Keratinocyte (primary cell): ENCODE data around the gene HOXD11. TPM values are rescaled to one million over a fixed set of nuclear protein-coding genes. Genes with fewer than 3 reads are reported as not detected.

Experiments used
- DNase-seq: peaks from one replicate; pipeline ENCODE4 v3.0.0-alpha.2; 2011; ENCODE audit warnings: low read depth, missing footprints, low spot score
- FAIRE-seq: peaks from 2 replicates; lab custom pipeline; 2011; peaks lifted over from hg19 to GRCh38; lab: Jason Lieb, UNC
- H2AFZ ChIP-seq: 2 replicates; pipeline ENCODE4 v1.6.0; 2012; ENCODE audit warnings: low read length, control low read depth, inconsistent platforms; ENCODE audit not compliant: control insufficient read depth
- H3K27ac ChIP-seq: 2 replicates; pipeline ENCODE4 v1.5.1; 2011; ENCODE audit warnings: low read length; ENCODE audit not compliant: control insufficient read depth, insufficient read depth
- H3K27me3 ChIP-seq: 3 replicates; pipeline ENCODE4 v1.6.0; 2011; ENCODE audit warnings: low read length; ENCODE audit not compliant: control insufficient read depth, insufficient read depth; ENCODE audit errors: extremely low read depth
- H3K36me3 ChIP-seq, 2 experiments: 2 replicates in 1 of 2; 3 replicates in 1 of 2; pipeline ENCODE4 v1.5.1; 2011; ENCODE audit warnings: low read length in 2 of 2, mild to moderate bottlenecking in 1 of 2; ENCODE audit not compliant: control insufficient read depth in 2 of 2, insufficient read depth in 2 of 2; ENCODE audit errors: extremely low read depth in 1 of 2
- H3K4me1 ChIP-seq: 3 replicates; pipeline ENCODE4 v1.5.1; 2011; ENCODE audit warnings: low read length; ENCODE audit not compliant: control insufficient read depth, insufficient read depth; ENCODE audit errors: extremely low read depth
- H3K4me2 ChIP-seq: 3 replicates; pipeline ENCODE4 v1.6.0; 2011; ENCODE audit warnings: low read depth, low read length; ENCODE audit not compliant: control insufficient read depth, insufficient read depth; ENCODE audit errors: extremely low read depth
- H3K4me3 ChIP-seq, 3 experiments: fragments of 200-600 bp in 1 of 3; sonication (generic) in 1 of 3; 2 replicates in 2 of 3; 3 replicates in 1 of 3; pipeline ENCODE4 v1.5.1; 2011 to 2016; ENCODE audit warnings: low read length in 3 of 3, mild to moderate bottlenecking in 3 of 3, control low read depth in 2 of 3, inconsistent platforms in 1 of 3, low read depth in 1 of 3, mixed read lengths in 1 of 3, mixed run types in 1 of 3, moderate library complexity in 1 of 3; ENCODE audit not compliant: control insufficient read depth in 2 of 3, insufficient read depth in 2 of 3; ENCODE audit errors: extremely low read depth in 1 of 3
- H3K79me2 ChIP-seq: 2 replicates; pipeline ENCODE4 v1.6.0; 2012; ENCODE audit warnings: low read length; ENCODE audit not compliant: control insufficient read depth, insufficient read depth
- H3K9ac ChIP-seq: 3 replicates; pipeline ENCODE4 v1.6.0; 2011; ENCODE audit warnings: low read length; ENCODE audit not compliant: control insufficient read depth, insufficient read depth; ENCODE audit errors: extremely low read depth
- H3K9me1 ChIP-seq: 3 replicates; pipeline ENCODE4 v1.6.0; 2011; ENCODE audit warnings: low read length; ENCODE audit not compliant: control insufficient read depth, insufficient read depth; ENCODE audit errors: extremely low read depth
- H3K9me3 ChIP-seq: 2 replicates; pipeline ENCODE4 v1.5.1; 2012; ENCODE audit warnings: low read depth, low read length; ENCODE audit not compliant: control insufficient read depth
- H4K20me1 ChIP-seq: 3 replicates; pipeline ENCODE4 v1.6.0; 2011; ENCODE audit warnings: low read length; ENCODE audit not compliant: control insufficient read depth, insufficient read depth; ENCODE audit errors: extremely low read depth
- CTCF ChIP-seq, 3 experiments: IDR thresholded peaks in 1 of 3; conservative IDR thresholded peaks in 1 of 3; optimal IDR thresholded peaks in 1 of 3; 2 replicates in 2 of 3; 3 replicates in 1 of 3; pipeline versions ENCODE3 to v1.5.1; 2011; ENCODE audit warnings: low read length in 3 of 3, mild to moderate bottlenecking in 3 of 3, moderate library complexity in 2 of 3, control low read depth in 1 of 3, inconsistent platforms in 1 of 3; ENCODE audit not compliant: insufficient read depth in 2 of 3; ENCODE audit errors: extremely low read depth in 1 of 3
- EZH2 ChIP-seq: IDR thresholded peaks from one replicate; pipeline ENCODE4 v1.6.1; 2012; ENCODE audit warnings: inconsistent platforms, mild to moderate bottlenecking, low read length, moderate library complexity
- dilution Hi-C: fragments of 300-500 bp; cut with MboI; formaldehyde crosslinking; loops from one replicate; pipeline ENCODE4 v1.7.0; 2020; ENCODE audit warnings: low sequenced_read_pairs; ENCODE audit not compliant: extremely low pct_ligation_motif_present
- polyA plus RNA-seq, 5 experiments: library from polyadenylated mRNA; depleted of rRNA in 3 of 5; stranded (reverse) in 3 of 5; stranded (forward) in 1 of 5; unstranded in 1 of 5; fragments of >200 nt; gene quantifications; 1 replicate in 1 of 5; 2 replicates in 3 of 5; 3 replicates in 1 of 5; pipeline versions ENCODE4 v1.2.1 to v1.2.3, GENCODE V29; 2011 to 2012; ENCODE audit warnings: missing spikeins in 2 of 5, low read depth in 1 of 5, low replicate concordance in 1 of 5

HOXD11 gene
- polyA plus RNA-seq, 1 donor (not counting 4 experiments of a cell fraction or from before 2014, with no cell fraction given) = not detected

GRCh38 chr2:176118601-176119339, 11.7 kb downstream of the HOXD11 start:
- H3K36me3 ChIP-seq = no peaks in the 10 kb centered on the region
- H3K9me1 ChIP-seq = no peaks in the 10 kb centered on the region
- DNase-seq = no peak
- dilution Hi-C loops = no loop called here
- H3K9ac ChIP-seq = no peak overlapping the region
- FAIRE-seq = no peak
- H3K27ac ChIP-seq = no peak overlapping the region
- H3K27me3 ChIP-seq = peaks cover 97% of the 10 kb centered on the region
- TF ChIP-seq EZH2 (peak; percentile 59), CTCF (optimal IDR thresholded peaks at IDR 0.05 in 1 of 3, IDR thresholded peaks at IDR 0.05 in 1 of 3, conservative IDR thresholded peaks at IDR 0.05 in 1 of 3; ENCODE audit: extremely low read depth in 1 of 3, insufficient read depth in 2 of 3, low read length in 3 of 3) (peak; percentile 29 to 46 (median 34))
- H3K4me1 ChIP-seq = no peaks in the 10 kb centered on the region
- H3K4me2 ChIP-seq = no peak overlapping the region
- peaks cover 4% of the 10 kb centered on the region for H3K9me3 ChIP-seq
- no peaks in the 10 kb centered on the region for H4K20me1 ChIP-seq
- H3K79me2 ChIP-seq = no peaks in the 10 kb centered on the region
- no peak overlapping the region for H3K4me3 ChIP-seq
- H2AFZ ChIP-seq = no peak overlapping the region

- H3K36me3 ChIP-seq = no peaks in the 10 kb centered on the region
- TF ChIP-seq EZH2 (no peak), CTCF (optimal IDR thresholded peaks at IDR 0.05 in 1 of 3, IDR thresholded peaks at IDR 0.05 in 1 of 3, conservative IDR thresholded peaks at IDR 0.05 in 1 of 3; ENCODE audit: extremely low read depth in 1 of 3, insufficient read depth in 2 of 3, low read length in 3 of 3) (no peak)
- H3K79me2 ChIP-seq = no peaks in the 10 kb centered on the region
- peaks cover 4% of the 10 kb centered on the region for H3K9me3 ChIP-seq
- H2AFZ ChIP-seq = no peak overlapping the region
- no peak overlapping the region for H3K4me2 ChIP-seq
- dilution Hi-C loops = no loop called here
- no peak overlapping the region for H3K9ac ChIP-seq
- DNase-seq (no peak), FAIRE-seq (no peak)
- no peaks in the 10 kb centered on the region for H4K20me1 ChIP-seq
- H3K27ac ChIP-seq = no peak overlapping the region
- peaks cover 97% of the 10 kb centered on the region for H3K27me3 ChIP-seq
- no peaks in the 10 kb centered on the region for H3K9me1 ChIP-seq
- H3K4me3 ChIP-seq = no peak overlapping the region
- H3K4me1 ChIP-seq = no peaks in the 10 kb centered on the region
Observed at GRCh38 chr2:176120364-176121189, 13.5 kb downstream of the HOXD11 start.
